Pancreas (tissue), 10 donors: ENCODE measurements around the gene SAMM50. TPM values are rescaled to one million over a fixed set of nuclear protein-coding genes. Genes with fewer than 3 reads are reported as not detected.

Source experiments
- ATAC-seq, 4 donors: fragments of 200-7000 bp; cut with Tn5 transposase; one replicate each; pipeline versions ENCODE4 v1.8.0 to v1.9.1; 2020; ENCODE audit warnings: mild to moderate bottlenecking in 4 of 4, moderate library complexity in 4 of 4
- DNase-seq, 6 donors: peaks; one replicate each; pipeline ENCODE4 v3.0.0-alpha.2; 2020
- FAIRE-seq: peaks from 2 replicates; lab custom pipeline; 2012; peaks lifted over from hg19 to GRCh38; lab: Jason Lieb, UNC
- H3K27ac ChIP-seq, 4 donors: fragments of 200-600 bp; sonication (generic); 1 replicate in 3 of 4; 2 replicates in 1 of 4; pipeline versions ENCODE4 v1.5.0 to v1.8.0; 2020
- H3K27me3 ChIP-seq, 4 donors: fragments of 200-600 bp; one replicate each; pipeline ENCODE4 v1.8.0; 2021
- H3K36me3 ChIP-seq, 3 donors: fragments of 200-600 bp; sonication (generic) in 1 of 3; one replicate each; pipeline versions ENCODE4 v1.5.0 to v1.8.0; 2020 to 2021
- H3K4me1 ChIP-seq, 3 donors: fragments of 200-600 bp; one replicate each; pipeline ENCODE4 v1.8.0; 2021
- H3K4me3 ChIP-seq, 4 donors: fragments of 200-600 bp; sonication (generic) in 2 of 4; one replicate each; pipeline versions ENCODE4 v1.5.0 to v1.8.0; 2020 to 2021
- H3K9me3 ChIP-seq, 4 donors: fragments of 200-600 bp; one replicate each; pipeline ENCODE4 v1.8.0; 2021
- CTCF ChIP-seq, 4 donors: fragments of 200-600 bp; sonication (generic) in 3 of 4; IDR thresholded peaks; one replicate each; pipeline versions ENCODE4 v1.5.0 to v1.8.0; 2021; ENCODE audit warnings: antibody characterized with exemption in 4 of 4
- WGBS, 2 donors: extraction: QIAGEN DNeasy Blood & Tissue Kit; methylation state at CpG; one replicate each; pipeline ENCODE4 v1.1.7; 2013; 5-methylcytosine and 5-hydroxymethylcytosine counted together
- intact Hi-C, 3 donors: fragments of 100-400 bp; cut with DNase I; formaldehyde crosslinking; loops; one replicate each; pipeline versions ENCODE4 v1.11.1 to v1.14.2; 2022
- polyA plus RNA-seq, 2 donors: library from polyadenylated mRNA; stranded (reverse); fragments of 200-250 nt; gene quantifications; one replicate each; pipeline ENCODE4 v1.2.3, GENCODE V29; 2013
- total RNA-seq, 6 donors: library from RNA; stranded (reverse); fragmentation: NEBNext Ultra II Directional in 4 of 6; extraction: Animal tissue kit (Norgen Biotek cat#: 25700) in 4 of 6; gene quantifications; one replicate each; pipeline versions ENCODE4 v1.2.1 to v1.2.4, GENCODE V29; 2021 to 2023
- donor health status: healthy with polysubstance abuse.
- donor health status: DM: no; HTN: no; CAD: no; lungs with moderate emphysema.
- donor health status: DM: no; HTN: no; CAD: no.
- donor health status: control.
- donor health status: control.
- donor health status: Bipolar disorder and iron deficiency.
- donor health status: DM: yes; HTN: yes; CAD: no.
- donor health status: DM: no; HTN: no; CAD: no.
- donor health status: DM: no; HTN: no; CAD: no.
- donor health status: DM: yes; HTN: yes; CAD: no.

SAMM50 gene
- total and polyA plus RNA-seq, 8 donors: 9.1 to 24.4 (median 17.5) TPM

DNA sequence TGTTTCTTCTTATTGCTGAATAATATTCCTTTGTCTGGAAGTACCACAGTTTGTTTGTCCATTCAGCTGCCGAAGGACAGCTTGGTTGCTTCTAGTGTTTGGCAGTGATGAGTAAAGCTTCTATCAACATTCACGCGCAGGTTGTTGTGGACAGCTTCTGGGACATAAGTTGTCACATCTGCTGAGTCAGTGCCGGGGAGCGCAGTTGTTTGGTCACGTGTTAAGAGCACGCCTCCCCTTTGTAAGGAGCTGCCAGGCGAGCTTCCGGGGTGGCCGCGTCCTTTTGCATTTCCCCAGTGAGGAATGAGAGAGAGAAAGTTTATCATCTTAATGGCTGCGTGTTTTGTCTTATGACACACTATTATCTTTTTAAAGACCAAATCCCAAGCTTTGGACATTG is 30.3 kb downstream of the SAMM50 start:
- Histone ChIP-seq H3K9me3 (no peaks in the 10 kb centered on the region), H3K36me3 (peaks cover 0 to 57% (median 6%) of the 10 kb centered on the region in 3 donors), H3K27ac (no peak overlapping the region), H3K4me1 (no peaks in the 10 kb centered on the region), H3K4me3 (no peak overlapping the region), H3K27me3 (no peaks in the 10 kb centered on the region)
- ATAC-seq: no peak
- 89 to 91% methylated on average over 12 of the region's 12 CpGs for WGBS, 2 donors
- DNase-seq: no peak
- FAIRE-seq: no peak
- no peak for TF ChIP-seq CTCF (IDR thresholded peaks at IDR 0.05)
- intact Hi-C loops: no loop called here

- DNase-seq (no peak), ATAC-seq (no peak), FAIRE-seq (no peak)
- WGBS, 2 donors: 81 to 82% methylated on average over 8 of the region's 8 CpGs
- no peaks in the 10 kb centered on the region for H3K9me3 ChIP-seq
- H3K4me1 ChIP-seq: no peaks in the 10 kb centered on the region
- H3K4me3 ChIP-seq: no peak overlapping the region
- TF ChIP-seq CTCF (IDR thresholded peaks at IDR 0.05): no peak
- no peaks in the 10 kb centered on the region for H3K27me3 ChIP-seq
- no peak overlapping the region for H3K27ac ChIP-seq
- intact Hi-C loops: no loop called here
- H3K36me3 ChIP-seq: peaks cover 0 to 56% (median 18%) of the 10 kb centered on the region in 3 donors
Measured at GRCh38 chr22:43988116-43988820, 33.0 kb downstream of the SAMM50 start.

- no peak for DNase-seq
- H3K4me3 ChIP-seq: no peak overlapping the region
- no peak for FAIRE-seq
- no peak for ATAC-seq
- intact Hi-C loops: no loop called here
- H3K27ac ChIP-seq: no peak overlapping the region
- H3K9me3 ChIP-seq: no peaks in the 10 kb centered on the region
- no peaks in the 10 kb centered on the region for H3K4me1 ChIP-seq
- TF ChIP-seq CTCF (IDR thresholded peaks at IDR 0.05): no peak
- peaks cover 0 to 49% (median 18%) of the 10 kb centered on the region in 3 donors for H3K36me3 ChIP-seq
- 94 to 95% methylated on average over 10 of the region's 10 CpGs for WGBS, 2 donors
- H3K27me3 ChIP-seq: no peaks in the 10 kb centered on the region
Measured at GRCh38 chr22:43988960-43989359, 33.7 kb downstream of the SAMM50 start.

GRCh38 chr22:43990044-43990443 is 34.8 kb downstream of the SAMM50 start:
- 80 to 87% methylated on average over 13 of the region's 13 CpGs for WGBS, 2 donors
- H3K4me3 ChIP-seq: no peak overlapping the region
- intact Hi-C loops: loop anchor here in 2 of 3 donors (5.0 to 10.0 kb wide), 2 partner anchors 635 to 637 kb away; no protein-coding TSS in a partner anchor
- H3K27ac ChIP-seq: no peak overlapping the region
- ATAC-seq: no peak
- no peaks in the 10 kb centered on the region for H3K27me3 ChIP-seq
- no peak for FAIRE-seq
- TF ChIP-seq CTCF (IDR thresholded peaks at IDR 0.05): no peak
- no peak for DNase-seq
- no peaks in the 10 kb centered on the region for H3K9me3 ChIP-seq
- peaks cover 0 to 46% (median 15%) of the 10 kb centered on the region in 3 donors for H3K36me3 ChIP-seq
- no peaks in the 10 kb centered on the region for H3K4me1 ChIP-seq
